H9 (cell line): ENCODE results near the gene LYRM1. TPM values are rescaled to one million over a fixed set of nuclear protein-coding genes. Genes with fewer than 3 reads are reported as not detected.

ENCODE experiments used
- DNase-seq: peaks from one replicate; pipeline ENCODE4 v3.0.0-alpha.2; 2017
- H2AFZ ChIP-seq: one replicate; pipeline ENCODE4 v1.6.1; 2013; ENCODE audit warnings: mild to moderate bottlenecking, low read length, control low read depth, moderate library complexity
- H2AK5ac ChIP-seq: 2 replicates; pipeline ENCODE4 v1.6.1; 2013; ENCODE audit warnings: low read length, control low read depth, mixed read lengths; ENCODE audit not compliant: insufficient read length
- H2BK120ac ChIP-seq: one replicate; pipeline ENCODE4 v1.6.1; 2013; ENCODE audit warnings: low read depth, mild to moderate bottlenecking, low read length, control low read depth, inconsistent platforms; ENCODE audit not compliant: poor library complexity, severe bottlenecking
- H2BK12ac ChIP-seq: 2 replicates; pipeline ENCODE4 v1.6.1; 2013; ENCODE audit warnings: low read length, control low read depth, mixed read lengths, low read depth; ENCODE audit not compliant: insufficient read length
- H2BK15ac ChIP-seq: 2 replicates; pipeline ENCODE4 v1.6.1; 2013; ENCODE audit warnings: low read depth, low read length, control low read depth
- H2BK20ac ChIP-seq: one replicate; pipeline ENCODE4 v1.6.1; 2013; ENCODE audit warnings: low read depth, mild to moderate bottlenecking, low read length, control low read depth, inconsistent platforms; ENCODE audit not compliant: poor library complexity, severe bottlenecking
- H2BK5ac ChIP-seq: 2 replicates; pipeline ENCODE4 v1.6.1; 2013; ENCODE audit warnings: low read length, control low read depth, mixed read lengths; ENCODE audit not compliant: insufficient read length
- H3K14ac ChIP-seq: 2 replicates; pipeline ENCODE4 v1.6.1; 2013; ENCODE audit warnings: low read length, control low read depth; ENCODE audit not compliant: insufficient read depth
- H3K18ac ChIP-seq: 2 replicates; pipeline ENCODE4 v1.6.1; 2013; ENCODE audit warnings: low read depth, mild to moderate bottlenecking, mixed read lengths, low read length, control low read depth; ENCODE audit not compliant: insufficient read length
- H3K23ac ChIP-seq: 2 replicates; pipeline ENCODE4 v1.6.1; 2013; ENCODE audit warnings: low read length, control low read depth, mixed read lengths, low read depth; ENCODE audit not compliant: insufficient read length
- H3K23me2 ChIP-seq: 2 replicates; pipeline ENCODE4 v1.6.1; 2013; ENCODE audit warnings: low read depth, mild to moderate bottlenecking, mixed read lengths, low read length, control low read depth; ENCODE audit not compliant: insufficient read length, poor library complexity, severe bottlenecking
- H3K27ac ChIP-seq: 2 replicates; pipeline ENCODE4 v1.5.1; 2013; ENCODE audit warnings: low read length, control low read depth, mixed read lengths, low read depth; ENCODE audit not compliant: insufficient read length
- H3K27me3 ChIP-seq: 2 replicates; pipeline ENCODE4 v1.6.1; 2013; ENCODE audit warnings: low read length, control low read depth, inconsistent platforms; ENCODE audit not compliant: insufficient read depth
- H3K4ac ChIP-seq: 2 replicates; pipeline ENCODE4 v1.6.1; 2013; ENCODE audit warnings: low read depth, mild to moderate bottlenecking, control low read depth, inconsistent platforms, low read length, moderate library complexity
- H3K4me1 ChIP-seq: 2 replicates; pipeline ENCODE4 v1.6.1; 2013; ENCODE audit warnings: low read length, control low read depth, inconsistent platforms; ENCODE audit not compliant: insufficient read depth
- H3K4me2 ChIP-seq: 2 replicates; pipeline ENCODE4 v1.6.1; 2013; ENCODE audit warnings: low read length, control low read depth, mixed read lengths; ENCODE audit not compliant: insufficient read length, insufficient read depth
- H3K56ac ChIP-seq: 2 replicates; pipeline ENCODE4 v1.6.1; 2013; ENCODE audit warnings: low read depth, mild to moderate bottlenecking, mixed read lengths, low read length, control low read depth; ENCODE audit not compliant: insufficient read length
- H3K79me1 ChIP-seq: 2 replicates; pipeline ENCODE4 v1.6.1; 2013; ENCODE audit warnings: low read depth, mild to moderate bottlenecking, moderate library complexity, low read length, control low read depth, inconsistent platforms; ENCODE audit not compliant: insufficient read depth, poor library complexity, severe bottlenecking
- H3K79me2 ChIP-seq: 2 replicates; pipeline ENCODE4 v1.6.1; 2013; ENCODE audit warnings: low read length, control low read depth, inconsistent platforms; ENCODE audit not compliant: insufficient read depth
- H3K9ac ChIP-seq: 2 replicates; pipeline ENCODE4 v1.6.1; 2013; ENCODE audit warnings: low read length, control low read depth, mixed read lengths; ENCODE audit not compliant: insufficient read length; ENCODE audit errors: extremely low read depth
- H3K9me3 ChIP-seq: one replicate; pipeline ENCODE4 v1.6.1; 2013; ENCODE audit warnings: low read depth, low read length, inconsistent platforms; ENCODE audit not compliant: control insufficient read depth
- H3T11ph ChIP-seq: one replicate; pipeline ENCODE4 v1.6.1; 2013; ENCODE audit warnings: mild to moderate bottlenecking, low read length, control low read depth, inconsistent platforms
- H4K20me1 ChIP-seq: one replicate; pipeline ENCODE4 v1.6.1; 2013; ENCODE audit not compliant: control insufficient read depth, insufficient read length, insufficient read depth
- H4K5ac ChIP-seq: 2 replicates; pipeline ENCODE4 v1.6.1; 2013; ENCODE audit warnings: low read depth, mild to moderate bottlenecking, mixed read lengths, low read length, control low read depth; ENCODE audit not compliant: insufficient read length
- H4K8ac ChIP-seq: replicated peaks from 2 replicates; pipeline ENCODE4 v1.6.1; 2013; ENCODE audit warnings: low read length, control low read depth, mixed read lengths, low read depth; ENCODE audit not compliant: insufficient read length
- H4K91ac ChIP-seq: 2 replicates; pipeline ENCODE4 v1.6.1; 2013; ENCODE audit warnings: low read depth, mild to moderate bottlenecking, moderate library complexity, mixed read lengths, low read length, control low read depth; ENCODE audit not compliant: insufficient read length
- H3K27ac Mint-ChIP-seq, 3 experiments: 2 replicates in 2 of 3; 3 replicates in 1 of 3; pipeline ENCODE4 v1.8.0; 2020 to 2021; ENCODE audit warnings: mixed read lengths in 3 of 3, mild to moderate bottlenecking in 1 of 3, moderate library complexity in 1 of 3
- H3K27me3 Mint-ChIP-seq: 2 replicates; pipeline ENCODE4 v1.8.0; 2021; ENCODE audit warnings: low read depth, mild to moderate bottlenecking, moderate library complexity, mixed read lengths
- H3K36me3 Mint-ChIP-seq, 3 experiments: 2 replicates in 2 of 3; 3 replicates in 1 of 3; pipeline ENCODE4 v1.8.0; 2020 to 2021; ENCODE audit warnings: low read depth in 3 of 3, mixed read lengths in 3 of 3; ENCODE audit not compliant: insufficient read depth in 1 of 3
- H3K4me1 Mint-ChIP-seq, 2 experiments: 2 replicates each; pipeline ENCODE4 v1.8.0; 2020; ENCODE audit warnings: mixed read lengths in 2 of 2
- H3K4me3 Mint-ChIP-seq, 2 experiments: 2 replicates in 1 of 2; 3 replicates in 1 of 2; pipeline ENCODE4 v1.8.0; 2020 to 2021; ENCODE audit warnings: mild to moderate bottlenecking in 2 of 2, mixed read lengths in 2 of 2, moderate library complexity in 1 of 2
- H3K9me3 Mint-ChIP-seq, 2 experiments: 2 replicates in 1 of 2; 3 replicates in 1 of 2; pipeline ENCODE4 v1.8.0; 2020; ENCODE audit warnings: mild to moderate bottlenecking in 2 of 2, mixed read lengths in 2 of 2, moderate library complexity in 1 of 2
- CTCF ChIP-seq: fragments of 200-600 bp; sonication (generic); conservative IDR thresholded peaks from 3 replicates; pipeline ENCODE4 v1.8.0; 2021; ENCODE audit warnings: antibody characterized with exemption, mild to moderate bottlenecking
- WGBS: extraction: QIAGEN DNeasy Blood & Tissue Kit; methylation state at CpG from one replicate; pipeline ENCODE4 v1.1.7; 2013; ENCODE audit warnings: missing lambda C conversion rate, low lambda C conversion rate, mixed read lengths; ENCODE audit not compliant: insufficient read length; ENCODE audit errors: extremely low coverage; 5-methylcytosine and 5-hydroxymethylcytosine counted together
- total RNA-seq: library from RNA; stranded (reverse); gene quantifications from 2 replicates; pipeline ENCODE4 v1.2.1, GENCODE V29; 2021

The LYRM1 gene
- total RNA-seq, 1 experiment from 2014 or later: 9.6 TPM

GRCh38 chr16:20903899-20904506, 3.4 kb downstream of the LYRM1 start:
- Histone ChIP-seq H4K91ac (no peak overlapping the region), H2AK5ac (no peak overlapping the region), H4K5ac (no peak overlapping the region), H2BK20ac (no peak overlapping the region), H4K20me1 (no peaks in the 10 kb centered on the region), H3K4ac (no peak overlapping the region), H3K79me1 (peaks cover 1% of the 10 kb centered on the region), H3K18ac (no peak overlapping the region), H3K9ac (no peak overlapping the region), H3K4me2 (no peak overlapping the region), H3K27me3 (no peaks in the 10 kb centered on the region), H3K14ac (no peak overlapping the region), H2BK12ac (no peak overlapping the region), H3K4me1 (no peaks in the 10 kb centered on the region), H2BK120ac (no peak overlapping the region), H2BK15ac (no peak overlapping the region), H3K9me3 (no peaks in the 10 kb centered on the region), H3T11ph (no peak overlapping the region), H3K79me2 (peaks cover 6% of the 10 kb centered on the region; the same call in 1 of the 2 replicates), H3K23me2 (peaks cover 14% of the 10 kb centered on the region), H4K8ac (no peak overlapping the region), H3K56ac (no peak overlapping the region), H2BK5ac (no peak overlapping the region), H3K27ac (no peak overlapping the region), H2AFZ (no peak overlapping the region), H3K23ac (no peak overlapping the region)
- Mint-ChIP-seq H3K36me3 (peaks cover 0 to 8% (median 5%) of the 10 kb centered on the region in 3 experiments; a peak in 5 of 7 replicates), H3K27ac (no peak overlapping the region; a peak in 1 of 7 replicates), H3K9me3 (no peaks in the 10 kb centered on the region; a peak in 1 of 5 replicates), H3K27me3 (no peaks in the 10 kb centered on the region), H3K4me3 (no peak overlapping the region), H3K4me1 (peaks cover 37 to 42% of the 10 kb centered on the region in 2 experiments)
- DNase-seq: no peak
- no CpG with 5 or more reads among the region's 5 CpGs for WGBS
- no peak for TF ChIP-seq CTCF
